Colonic mucosa (tissue), 4 donors: ENCODE data around the gene SPC24. TPM values are rescaled to one million over a fixed set of nuclear protein-coding genes. Genes with fewer than 3 reads are reported as not detected.

Source experiments
- DNase-seq: peaks from one replicate; pipeline ENCODE4 v3.0.0-alpha.2; 2020
- H3K27ac ChIP-seq: fragments of 200-600 bp; one replicate; pipeline ENCODE4 v1.8.0; 2021
- H3K27me3 ChIP-seq: fragments of 200-600 bp; one replicate; pipeline ENCODE4 v1.8.0; 2021
- H3K36me3 ChIP-seq: fragments of 200-600 bp; one replicate; pipeline ENCODE4 v1.8.0; 2021
- H3K4me1 ChIP-seq: fragments of 200-600 bp; one replicate; pipeline ENCODE4 v1.8.0; 2021; ENCODE audit warnings: mild to moderate bottlenecking
- H3K4me3 ChIP-seq: fragments of 200-600 bp; one replicate; pipeline ENCODE4 v1.8.0; 2021
- H3K9ac ChIP-seq, 2 donors: one replicate each; pipeline ENCODE4 v1.7.0; 2013; ENCODE audit warnings: control low read depth in 2 of 2, low read depth in 2 of 2, low read length in 2 of 2
- H3K9me3 ChIP-seq: fragments of 200-600 bp; one replicate; pipeline ENCODE4 v1.8.0; 2021
- intact Hi-C: fragments of 100-400 bp; cut with DNase I; formaldehyde crosslinking; loops from one replicate; pipeline ENCODE4 v1.14.1; 2022
- total RNA-seq, 2 donors: library from RNA; stranded (reverse); fragmentation: NEBNext Ultra II Directional in 1 of 2; extraction: Animal tissue kit (Norgen Biotek cat#: 25700) in 1 of 2; gene quantifications; one replicate each; pipeline ENCODE4 v1.2.1, GENCODE V29; 2021
- TF ChIP-seq, protein P1 (sequence below): fragments of 200-600 bp; IDR thresholded peaks from one replicate; pipeline ENCODE4 v1.8.0; 2022; ENCODE audit warnings: antibody characterized with exemption, mild to moderate bottlenecking
- donor health status: healthy.
- donor health status: DM: no; HTN: no; CAD: no.
- donor health status: DM: no; HTN: no; CAD: no.

Gene SPC24
- total RNA-seq, 2 donors from 2014 or later = 9.4 to 47.6 TPM

DNA sequence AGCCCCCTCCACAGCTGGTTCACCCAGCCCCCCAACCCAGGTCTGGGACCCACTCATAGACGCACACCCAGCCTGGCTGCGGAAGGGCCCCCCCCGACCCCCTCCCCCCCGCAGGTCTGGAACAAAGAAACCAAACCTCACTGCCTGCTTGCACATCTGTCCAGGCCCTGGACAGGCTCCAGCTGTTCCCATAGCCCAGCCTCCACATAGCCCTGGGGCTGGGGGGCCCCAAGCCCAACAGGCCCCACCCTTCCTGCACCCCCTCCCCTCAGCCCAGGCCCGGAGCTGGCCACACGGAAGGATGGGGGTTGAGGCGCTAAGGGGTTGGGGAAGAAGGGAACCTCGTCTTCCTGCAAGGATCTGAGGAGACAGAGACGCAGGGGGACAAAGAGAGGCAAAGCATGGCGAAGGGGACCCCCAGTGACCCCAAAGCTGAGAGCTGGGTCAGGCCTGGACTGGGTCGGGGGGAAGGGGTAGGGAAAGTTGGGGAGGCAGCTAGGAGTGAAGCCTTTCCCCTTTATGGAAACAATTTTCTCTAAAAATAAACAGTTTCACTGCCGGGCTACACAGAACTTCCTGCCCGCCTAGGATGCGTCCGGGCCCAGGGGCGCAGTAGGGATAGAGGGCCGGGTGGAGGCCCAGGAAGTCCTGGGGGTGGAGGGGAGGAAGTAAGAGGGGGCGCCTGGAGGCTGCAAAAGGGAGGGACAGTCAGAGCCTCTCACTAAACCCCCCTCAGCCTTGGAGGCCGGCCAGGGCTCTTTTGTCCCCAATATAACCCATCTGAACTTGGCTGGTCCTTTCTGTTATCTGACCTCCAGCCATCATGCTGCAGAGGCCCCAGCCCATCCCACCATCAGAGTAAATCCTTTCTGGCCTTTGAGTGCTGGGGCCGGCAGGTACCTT, 39.3 kb upstream of the SPC24 start:
- Histone ChIP-seq H3K36me3 (no peaks in the 10 kb centered on the region), H3K9me3 (no peaks in the 10 kb centered on the region), H3K4me3 (peak overlapping the region; percentile 23), H3K9ac (peak overlapping the region; percentile 47 to 63), H3K4me1 (no peaks in the 10 kb centered on the region), H3K27ac (peak overlapping the region; percentile 44), H3K27me3 (no peaks in the 10 kb centered on the region)
- no peak for DNase-seq
- TF ChIP-seq, protein P1, sequence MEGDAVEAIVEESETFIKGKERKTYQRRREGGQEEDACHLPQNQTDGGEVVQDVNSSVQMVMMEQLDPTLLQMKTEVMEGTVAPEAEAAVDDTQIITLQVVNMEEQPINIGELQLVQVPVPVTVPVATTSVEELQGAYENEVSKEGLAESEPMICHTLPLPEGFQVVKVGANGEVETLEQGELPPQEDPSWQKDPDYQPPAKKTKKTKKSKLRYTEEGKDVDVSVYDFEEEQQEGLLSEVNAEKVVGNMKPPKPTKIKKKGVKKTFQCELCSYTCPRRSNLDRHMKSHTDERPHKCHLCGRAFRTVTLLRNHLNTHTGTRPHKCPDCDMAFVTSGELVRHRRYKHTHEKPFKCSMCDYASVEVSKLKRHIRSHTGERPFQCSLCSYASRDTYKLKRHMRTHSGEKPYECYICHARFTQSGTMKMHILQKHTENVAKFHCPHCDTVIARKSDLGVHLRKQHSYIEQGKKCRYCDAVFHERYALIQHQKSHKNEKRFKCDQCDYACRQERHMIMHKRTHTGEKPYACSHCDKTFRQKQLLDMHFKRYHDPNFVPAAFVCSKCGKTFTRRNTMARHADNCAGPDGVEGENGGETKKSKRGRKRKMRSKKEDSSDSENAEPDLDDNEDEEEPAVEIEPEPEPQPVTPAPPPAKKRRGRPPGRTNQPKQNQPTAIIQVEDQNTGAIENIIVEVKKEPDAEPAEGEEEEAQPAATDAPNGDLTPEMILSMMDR = no peak
- intact Hi-C loops = no loop called here

DNA sequence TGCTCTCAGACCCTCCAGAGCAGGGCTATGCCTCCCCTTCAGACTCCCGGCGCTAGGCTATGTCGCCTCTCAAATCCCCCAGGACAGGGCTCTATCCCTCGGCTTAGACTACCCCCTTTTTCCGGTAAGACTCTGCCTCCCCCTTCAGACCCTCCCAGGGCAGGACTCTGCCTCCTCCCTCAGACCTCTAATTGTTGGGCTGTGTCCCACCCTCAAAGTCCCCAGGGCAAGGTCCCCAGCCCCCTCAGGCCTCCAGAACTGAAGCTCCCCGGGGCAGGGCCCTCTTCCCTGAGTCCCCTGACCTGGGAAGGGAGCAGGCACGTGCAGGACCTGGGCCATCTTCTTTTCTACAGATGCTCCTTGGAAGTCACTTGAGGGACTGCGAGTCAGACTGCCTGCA, 38.6 kb upstream of the SPC24 start:
- TF ChIP-seq, protein P1 = no peak
- intact Hi-C loops = no loop called here
- H3K4me3 ChIP-seq = peak overlapping the region; percentile 5
- H3K4me1 ChIP-seq = no peaks in the 10 kb centered on the region
- H3K27me3 ChIP-seq = no peaks in the 10 kb centered on the region
- no peak for DNase-seq
- H3K36me3 ChIP-seq = no peaks in the 10 kb centered on the region
- H3K9me3 ChIP-seq = no peaks in the 10 kb centered on the region
- peak overlapping the region in 1 of 2 donors; percentile 14 for H3K9ac ChIP-seq
- peak overlapping the region; percentile 44 for H3K27ac ChIP-seq

DNA sequence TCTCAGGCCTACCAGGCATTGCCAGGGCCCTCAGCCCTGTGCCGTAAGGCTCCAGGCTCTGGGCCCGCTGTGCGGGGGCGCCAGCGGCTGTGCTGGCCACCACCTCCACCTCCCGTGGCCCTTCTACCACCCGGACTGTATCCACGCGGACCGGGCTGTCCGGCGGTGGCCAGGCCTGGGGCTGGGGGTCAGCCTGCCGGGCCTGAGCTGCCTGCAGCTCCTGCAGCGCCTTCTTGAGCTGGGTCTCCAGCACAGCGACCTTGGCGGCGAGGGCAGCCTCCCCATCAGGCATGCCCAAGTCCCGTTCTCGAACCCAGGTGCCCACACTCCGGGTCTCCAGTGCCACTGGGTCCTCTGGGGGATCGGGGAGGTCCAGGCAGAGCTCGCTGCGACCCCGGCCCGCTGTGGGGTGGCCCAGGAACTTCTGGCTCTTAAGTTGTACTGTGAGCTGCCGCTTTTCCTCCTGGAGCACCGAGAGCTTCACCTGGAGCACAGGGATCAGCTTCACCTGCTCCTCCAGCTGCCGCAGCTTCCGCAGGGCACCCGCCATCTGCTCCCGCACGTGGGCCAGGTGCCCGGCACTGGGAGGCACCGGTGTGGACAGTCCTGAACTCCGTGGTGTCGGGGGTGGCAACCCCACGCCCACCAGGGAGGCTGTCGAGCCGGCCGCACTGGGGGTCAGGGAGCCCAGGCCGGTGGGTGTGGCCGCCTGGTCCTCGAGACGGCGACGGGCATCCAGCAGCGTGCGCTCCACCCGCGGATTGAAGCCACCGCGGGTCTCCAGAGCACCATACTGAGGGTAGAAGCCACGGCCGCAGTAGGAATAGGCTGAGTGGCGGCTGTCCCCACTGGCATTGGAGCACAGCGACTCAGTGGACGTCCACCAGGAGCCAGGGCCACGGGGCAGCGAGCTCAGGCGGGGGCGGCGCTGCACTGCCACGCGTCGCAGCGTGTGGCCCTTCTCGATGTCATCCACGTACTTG, 37.7 kb upstream of the SPC24 start:
- Histone ChIP-seq H3K4me1 (no peaks in the 10 kb centered on the region), H3K27me3 (no peaks in the 10 kb centered on the region), H3K4me3 (no peak overlapping the region), H3K9ac (peak overlapping the region in 1 of 2 donors; percentile 35), H3K27ac (no peak overlapping the region), H3K9me3 (no peaks in the 10 kb centered on the region), H3K36me3 (no peaks in the 10 kb centered on the region)
- DNase-seq = no peak
- intact Hi-C loops = no loop called here
- TF ChIP-seq, protein P1 = no peak

DNA sequence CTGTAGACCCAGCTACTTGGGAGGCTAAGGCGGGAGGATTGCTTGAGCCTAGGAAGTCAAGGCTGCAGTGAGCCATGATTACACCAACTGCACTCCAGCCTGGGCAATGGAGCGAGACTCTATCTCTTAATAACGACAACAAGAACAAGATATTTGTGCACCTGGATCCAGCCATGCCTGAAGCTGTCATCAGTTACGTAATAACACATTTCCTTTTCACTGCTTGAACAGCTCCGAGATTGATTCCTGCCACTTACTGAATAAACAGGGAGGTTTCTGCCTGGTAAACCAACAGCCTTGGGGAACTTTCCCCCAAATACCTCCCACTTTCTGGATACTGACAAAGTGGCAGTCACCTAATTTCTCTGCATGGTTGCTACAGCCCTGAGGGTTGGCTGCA, 36.4 kb upstream of the SPC24 start:
- Histone ChIP-seq H3K27me3 (no peaks in the 10 kb centered on the region), H3K36me3 (no peaks in the 10 kb centered on the region), H3K4me3 (no peak overlapping the region), H3K9ac (no peak overlapping the region), H3K4me1 (no peaks in the 10 kb centered on the region), H3K27ac (peak overlapping the region; percentile 11), H3K9me3 (no peaks in the 10 kb centered on the region)
- DNase-seq = no peak
- intact Hi-C loops = no loop called here
- TF ChIP-seq, protein P1 = no peak

DNA sequence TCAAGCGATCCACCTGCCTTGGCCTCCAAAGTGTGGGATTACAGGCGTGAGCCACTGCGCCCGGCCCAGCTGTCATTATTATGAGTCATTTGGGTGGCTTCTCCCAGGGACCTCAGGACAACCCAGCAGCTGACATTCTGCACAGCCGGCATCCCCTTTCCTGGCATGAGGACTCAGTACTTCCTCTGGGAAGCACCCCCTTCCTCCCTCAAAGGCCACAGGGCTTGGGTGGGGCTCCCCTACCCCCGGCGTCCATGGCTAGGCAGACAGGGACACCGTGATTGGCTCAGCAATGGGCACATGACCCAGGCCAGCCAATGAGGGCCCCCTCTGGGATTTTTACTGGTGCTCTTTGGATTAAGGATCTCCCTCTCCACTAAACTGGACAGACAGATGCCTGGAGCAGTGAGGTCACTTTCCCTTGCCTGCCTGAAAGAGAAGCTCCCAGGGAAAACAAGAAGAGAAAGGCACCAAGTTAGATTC, 35.7 kb upstream of the SPC24 start:
- H3K27ac ChIP-seq = peak overlapping the region; percentile 11
- no peak overlapping the region for H3K4me3 ChIP-seq
- no peaks in the 10 kb centered on the region for H3K9me3 ChIP-seq
- no peaks in the 10 kb centered on the region for H3K36me3 ChIP-seq
- H3K9ac ChIP-seq = no peak overlapping the region
- no peaks in the 10 kb centered on the region for H3K27me3 ChIP-seq
- no peaks in the 10 kb centered on the region for H3K4me1 ChIP-seq
- TF ChIP-seq, protein P1 = no peak
- intact Hi-C loops = no loop called here
- DNase-seq = peak; percentile 58
